MV-4-11 (cell line): Measurements from ENCODE around the gene ZNF133.
"Not testable (repeated sequence)": the region's sequence is repeated elsewhere in the genome, so short reads cannot be mapped to it uniquely, and the experiment has no call there.

Source experiments
- DNase-seq: peaks from one replicate; lab custom pipeline; 2025; lab: John Stamatoyannopoulos, UW

ZNF133 gene

GRCh38 chr20:18284805-18285533 lies 3.4 kb upstream of the ZNF133 start:
- DNase-seq = peak; percentile 50

- DNase-seq = no peak
Measured at GRCh38 chr20:18287546-18287914, 797 bp upstream of the ZNF133 start.

- no peak for DNase-seq
Measured at GRCh38 chr20:18288749-18289267, 481 bp downstream of the ZNF133 start.

- DNase-seq = no peak
Measured at GRCh38 chr20:18289306-18289705, 979 bp downstream of the ZNF133 start.

- DNase-seq = no peak
Measured at GRCh38 chr20:18299364-18299763, 11.0 kb downstream of the ZNF133 start.

- DNase-seq = no peak
Measured at GRCh38 chr20:18304618-18305017, 16.3 kb downstream of the ZNF133 start.

- no peak for DNase-seq
Measured at GRCh38 chr20:18307301-18307700, 19.0 kb downstream of the ZNF133 start.

- no peak for DNase-seq
Measured at GRCh38 chr20:18310051-18310450, 21.7 kb downstream of the ZNF133 start.

GRCh38 chr20:18310592-18310991 lies 22.3 kb downstream of the ZNF133 start:
- no peak for DNase-seq

- DNase-seq = no peak
Measured at GRCh38 chr20:18312723-18313122, 24.4 kb downstream of the ZNF133 start.

- no peak for DNase-seq
Measured at GRCh38 chr20:18313411-18313810, 25.1 kb downstream of the ZNF133 start.

GRCh38 chr20:18314786-18315406 lies 26.6 kb downstream of the ZNF133 start:
- DNase-seq = no peak

- DNase-seq = no peak
Measured at GRCh38 chr20:18316166-18316565, 27.8 kb downstream of the ZNF133 start.

- DNase-seq = no peak
Measured at GRCh38 chr20:18321316-18321715, 33.0 kb downstream of the ZNF133 start.

- DNase-seq = no peak
Measured at GRCh38 chr20:18321976-18322950, 33.9 kb downstream of the ZNF133 start.

- no peak for DNase-seq
Measured at GRCh38 chr20:18323705-18324104, 35.4 kb downstream of the ZNF133 start.

GRCh38 chr20:18324596-18325089 lies 36.3 kb downstream of the ZNF133 start:
- DNase-seq = no peak

- DNase-seq = no peak
Measured at GRCh38 chr20:18326990-18327389, 38.7 kb downstream of the ZNF133 start.

GRCh38 chr20:18331694-18332093 lies 43.4 kb downstream of the ZNF133 start:
- DNase-seq = no peak

GRCh38 chr20:18349749-18350148 lies 61.4 kb downstream of the ZNF133 start:
- not testable (repeated sequence) for DNase-seq

- no peak for DNase-seq
Measured at GRCh38 chr20:18359854-18360253, 71.5 kb downstream of the ZNF133 start.

GRCh38 chr20:18360635-18361034 lies 72.3 kb downstream of the ZNF133 start:
- DNase-seq = no peak
